SK-N-SH treated with all-trans-retinoic acid at 6 μM for 48 hours (cell line): ENCODE measurements around the gene FPR1.
"Not testable (repeated sequence)": the region's sequence is repeated elsewhere in the genome, so short reads cannot be mapped to it uniquely, and the experiment has no call there.

ENCODE experiments used
- ATAC-seq: fragments of 200-7000 bp; cut with Tn5 transposase; 3 replicates; pipeline ENCODE4 v1.9.1; 2020; ENCODE audit warnings: mild to moderate bottlenecking, moderate library complexity
- ARNTL ChIP-seq: fragments of 450-650 bp; formaldehyde crosslinking; IDR thresholded peaks from 2 replicates; pipeline ENCODE4 v1.5.0; 2020; ENCODE audit warnings: low read depth, mild to moderate bottlenecking, moderate library complexity, borderline replicate concordance
- BACH2 ChIP-seq: fragments of 250-450 bp; sonication (Bioruptor Pico); IDR thresholded peaks from 2 replicates; pipeline ENCODE4 v1.9.0; 2021; ENCODE audit warnings: mild to moderate bottlenecking, borderline replicate concordance
- CREB5 ChIP-seq: fragments of 250-450 bp; sonication (Bioruptor Pico); IDR thresholded peaks from 2 replicates; pipeline ENCODE4 v1.5.1; 2020; ENCODE audit warnings: low read depth, mild to moderate bottlenecking, moderate library complexity
- CSDC2 ChIP-seq: fragments of 250-450 bp; sonication (Bioruptor Pico); IDR thresholded peaks from 2 replicates; pipeline ENCODE4 v1.5.0; 2020; ENCODE audit warnings: mild to moderate bottlenecking, moderate library complexity
- CSRNP3 ChIP-seq: fragments of 250-450 bp; sonication (Bioruptor Pico); IDR thresholded peaks from 2 replicates; pipeline ENCODE4 v1.5.1; 2021; ENCODE audit warnings: mild to moderate bottlenecking, moderate library complexity
- ESRRG ChIP-seq: fragments of 250-450 bp; sonication (Bioruptor Pico); IDR thresholded peaks from 2 replicates; pipeline ENCODE4 v1.6.1; 2021; ENCODE audit warnings: mild to moderate bottlenecking
- GLIS3 ChIP-seq: fragments of 250-450 bp; sonication (Bioruptor Pico); IDR thresholded peaks from 2 replicates; pipeline ENCODE4 v1.5.0; 2020; ENCODE audit warnings: mild to moderate bottlenecking, moderate library complexity
- ISL1 ChIP-seq: fragments of 250-450 bp; sonication (Bioruptor Pico); IDR thresholded peaks from 2 replicates; pipeline ENCODE4 v2.1.2; 2022; ENCODE audit warnings: mild to moderate bottlenecking, moderate library complexity
- OSR1 ChIP-seq: fragments of 250-450 bp; sonication (Bioruptor Pico); IDR thresholded peaks from 2 replicates; pipeline ENCODE4 v1.8.0; 2022; ENCODE audit warnings: moderate library complexity, mild to moderate bottlenecking, inconsistent platforms
- SNAI2 ChIP-seq: fragments of 250-450 bp; sonication (Bioruptor Pico); IDR thresholded peaks from 2 replicates; pipeline ENCODE4 v1.5.0; 2020; ENCODE audit warnings: mild to moderate bottlenecking, moderate library complexity
- TCF4 ChIP-seq: fragments of 250-450 bp; sonication (Bioruptor Pico); IDR thresholded peaks from 2 replicates; pipeline ENCODE4 v1.8.0; 2021; ENCODE audit warnings: mild to moderate bottlenecking, moderate library complexity, borderline replicate concordance
- ZC3H10 ChIP-seq: fragments of 250-450 bp; sonication (Bioruptor Pico); IDR thresholded peaks from 2 replicates; pipeline ENCODE4 v1.5.1; 2021; ENCODE audit warnings: mild to moderate bottlenecking, moderate library complexity
- ZFP3 ChIP-seq: fragments of 250-450 bp; sonication (Bioruptor Pico); IDR thresholded peaks from 2 replicates; pipeline ENCODE4 v1.5.0; 2020; ENCODE audit warnings: mild to moderate bottlenecking, moderate library complexity
- ZFP30 ChIP-seq: fragments of 450-650 bp; formaldehyde crosslinking; IDR thresholded peaks from 2 replicates; pipeline ENCODE4 v1.5.0; 2022; ENCODE audit warnings: mild to moderate bottlenecking, moderate library complexity
- ZNF565 ChIP-seq: fragments of 450-650 bp; formaldehyde crosslinking; conservative IDR thresholded peaks from 2 replicates; pipeline ENCODE4 v1.5.0; 2020; ENCODE audit warnings: low read depth, mild to moderate bottlenecking, moderate library complexity
- ZNF70 ChIP-seq: fragments of 450-650 bp; formaldehyde crosslinking; IDR thresholded peaks from 2 replicates; pipeline ENCODE4 v1.5.0; 2020; ENCODE audit warnings: mild to moderate bottlenecking, moderate library complexity
- ZNF8 ChIP-seq: fragments of 450-650 bp; formaldehyde crosslinking; IDR thresholded peaks from 2 replicates; pipeline ENCODE4 v1.5.0; 2020; ENCODE audit warnings: mild to moderate bottlenecking, moderate library complexity
- TF ChIP-seq, protein P1 (sequence below): fragments of 250-450 bp; sonication (Bioruptor Pico); IDR thresholded peaks from 2 replicates; pipeline ENCODE4 v1.5.0; 2020; ENCODE audit warnings: mild to moderate bottlenecking, moderate library complexity
- TF ChIP-seq, protein P2 (sequence below): fragments of 250-450 bp; sonication (Bioruptor Pico); IDR thresholded peaks from 2 replicates; pipeline ENCODE4 v1.8.0; 2020; ENCODE audit warnings: mild to moderate bottlenecking, moderate library complexity, borderline replicate concordance

FPR1 gene

GRCh38 chr19:51777570-51778462, 26.1 kb upstream of the FPR1 start:
- ATAC-seq, result peak; percentile 97
- no peak for TF ChIP-seq ZFP3 (CRISPR knock-in tag)
- no peak for TF ChIP-seq ESRRG (CRISPR knock-in tag)
- TF ChIP-seq, protein P1, sequence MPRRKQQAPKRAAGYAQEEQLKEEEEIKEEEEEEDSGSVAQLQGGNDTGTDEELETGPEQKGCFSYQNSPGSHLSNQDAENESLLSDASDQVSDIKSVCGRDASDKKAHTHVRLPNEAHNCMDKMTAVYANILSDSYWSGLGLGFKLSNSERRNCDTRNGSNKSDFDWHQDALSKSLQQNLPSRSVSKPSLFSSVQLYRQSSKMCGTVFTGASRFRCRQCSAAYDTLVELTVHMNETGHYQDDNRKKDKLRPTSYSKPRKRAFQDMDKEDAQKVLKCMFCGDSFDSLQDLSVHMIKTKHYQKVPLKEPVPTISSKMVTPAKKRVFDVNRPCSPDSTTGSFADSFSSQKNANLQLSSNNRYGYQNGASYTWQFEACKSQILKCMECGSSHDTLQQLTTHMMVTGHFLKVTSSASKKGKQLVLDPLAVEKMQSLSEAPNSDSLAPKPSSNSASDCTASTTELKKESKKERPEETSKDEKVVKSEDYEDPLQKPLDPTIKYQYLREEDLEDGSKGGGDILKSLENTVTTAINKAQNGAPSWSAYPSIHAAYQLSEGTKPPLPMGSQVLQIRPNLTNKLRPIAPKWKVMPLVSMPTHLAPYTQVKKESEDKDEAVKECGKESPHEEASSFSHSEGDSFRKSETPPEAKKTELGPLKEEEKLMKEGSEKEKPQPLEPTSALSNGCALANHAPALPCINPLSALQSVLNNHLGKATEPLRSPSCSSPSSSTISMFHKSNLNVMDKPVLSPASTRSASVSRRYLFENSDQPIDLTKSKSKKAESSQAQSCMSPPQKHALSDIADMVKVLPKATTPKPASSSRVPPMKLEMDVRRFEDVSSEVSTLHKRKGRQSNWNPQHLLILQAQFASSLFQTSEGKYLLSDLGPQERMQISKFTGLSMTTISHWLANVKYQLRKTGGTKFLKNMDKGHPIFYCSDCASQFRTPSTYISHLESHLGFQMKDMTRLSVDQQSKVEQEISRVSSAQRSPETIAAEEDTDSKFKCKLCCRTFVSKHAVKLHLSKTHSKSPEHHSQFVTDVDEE, result no peak
- TF ChIP-seq ARNTL (CRISPR knock-in tag), result no peak
- TF ChIP-seq, protein P2, sequence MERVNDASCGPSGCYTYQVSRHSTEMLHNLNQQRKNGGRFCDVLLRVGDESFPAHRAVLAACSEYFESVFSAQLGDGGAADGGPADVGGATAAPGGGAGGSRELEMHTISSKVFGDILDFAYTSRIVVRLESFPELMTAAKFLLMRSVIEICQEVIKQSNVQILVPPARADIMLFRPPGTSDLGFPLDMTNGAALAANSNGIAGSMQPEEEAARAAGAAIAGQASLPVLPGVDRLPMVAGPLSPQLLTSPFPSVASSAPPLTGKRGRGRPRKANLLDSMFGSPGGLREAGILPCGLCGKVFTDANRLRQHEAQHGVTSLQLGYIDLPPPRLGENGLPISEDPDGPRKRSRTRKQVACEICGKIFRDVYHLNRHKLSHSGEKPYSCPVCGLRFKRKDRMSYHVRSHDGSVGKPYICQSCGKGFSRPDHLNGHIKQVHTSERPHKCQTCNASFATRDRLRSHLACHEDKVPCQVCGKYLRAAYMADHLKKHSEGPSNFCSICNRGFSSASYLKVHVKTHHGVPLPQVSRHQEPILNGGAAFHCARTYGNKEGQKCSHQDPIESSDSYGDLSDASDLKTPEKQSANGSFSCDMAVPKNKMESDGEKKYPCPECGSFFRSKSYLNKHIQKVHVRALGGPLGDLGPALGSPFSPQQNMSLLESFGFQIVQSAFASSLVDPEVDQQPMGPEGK (CRISPR knock-in tag), result no peak
- no peak for TF ChIP-seq ZNF565 (CRISPR knock-in tag)
- no peak for TF ChIP-seq ISL1 (CRISPR knock-in tag)
- TF ChIP-seq CSRNP3, result no peak
- TF ChIP-seq GLIS3 (CRISPR knock-in tag), result no peak
- no peak for TF ChIP-seq OSR1 (CRISPR knock-in tag)
- no peak for TF ChIP-seq BACH2 (CRISPR knock-in tag)
- TF ChIP-seq ZNF8 (CRISPR knock-in tag), result no peak
- TF ChIP-seq ZC3H10, result no peak
- TF ChIP-seq ZNF70, result no peak
- TF ChIP-seq SNAI2 (CRISPR knock-in tag), result no peak

DNA sequence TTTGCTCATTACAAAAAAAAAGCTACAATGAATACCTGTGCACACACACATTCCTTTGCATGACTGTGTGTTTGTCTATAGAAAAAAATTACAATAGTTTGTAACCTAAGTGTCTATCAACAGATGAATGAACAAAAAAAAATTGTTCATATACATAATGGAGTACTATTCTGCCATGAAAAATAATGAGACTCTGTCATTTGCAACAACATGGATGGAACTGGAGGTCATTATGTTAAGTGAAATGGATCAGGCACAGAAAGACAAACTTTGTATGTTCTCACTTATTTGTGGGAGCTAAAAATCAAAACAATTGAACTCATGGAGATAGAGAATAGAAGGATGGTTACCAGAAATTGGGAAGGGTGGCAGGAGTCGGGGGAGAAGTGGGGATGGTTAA, 24.9 kb upstream of the FPR1 start:
- not testable (repeated sequence) for ATAC-seq

DNA sequence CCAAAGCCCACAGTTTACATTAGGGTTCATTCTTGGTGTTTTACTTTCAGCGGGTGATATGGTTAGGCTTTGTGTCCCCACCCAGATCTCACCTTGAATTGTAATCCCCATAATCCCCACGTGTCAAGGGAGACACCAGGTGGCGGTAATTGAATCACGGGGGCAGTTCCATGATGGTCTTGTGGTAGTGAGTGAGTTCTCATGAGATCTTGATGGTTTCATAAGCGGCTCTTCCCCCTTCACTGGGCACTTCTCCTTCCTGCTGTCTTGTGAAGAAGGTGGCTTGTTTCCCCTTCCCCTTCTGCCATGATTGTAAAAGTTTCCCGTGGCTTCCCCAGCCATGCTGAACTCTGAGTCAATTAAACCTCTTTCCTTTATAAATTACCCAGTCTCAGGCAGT, 21.3 kb upstream of the FPR1 start:
- no peak for ATAC-seq
- TF ChIP-seq CSDC2 (no peak), TCF4 (CRISPR knock-in tag) (no peak), SNAI2 (CRISPR knock-in tag) (no peak), ZNF8 (CRISPR knock-in tag) (no peak), ZC3H10 (no peak), ZFP30 (CRISPR knock-in tag) (no peak), CSRNP3 (no peak), CREB5 (CRISPR knock-in tag) (no peak), ZNF565 (CRISPR knock-in tag) (no peak)
- TF ChIP-seq, protein P2 (CRISPR knock-in tag), result no peak
